Endometrial microvascular endothelial cells (primary cell): ENCODE measurements around the gene EVX2. TPM values are rescaled to one million over a fixed set of nuclear protein-coding genes. Genes with fewer than 3 reads are reported as not detected.

ENCODE experiments used
- in situ Hi-C: cut with HindIII; loops from 2 replicates; pipeline ENCODE4 v1.10.0; 2017; ENCODE audit warnings: low sequenced_read_pairs, low pct_unique_long_range_greater_than_20kb; ENCODE audit errors: inconsistent ontology term
- total RNA-seq: library from RNA; depleted of rRNA; stranded (reverse); fragments of >200 nt; gene quantifications from one replicate; pipeline ENCODE4 v1.2.3, GENCODE V29; 2015; ENCODE audit errors: inconsistent ontology term

Gene EVX2
- not detected for total RNA-seq

GRCh38 chr2:176083796-176084261 is at the start of gene EVX2:
Gene EVX2 (minus strand): TSS chr2:176083962. CDS start chr2:176083776, 186 bp downstream.
- in situ Hi-C loops, result no loop called here

GRCh38 chr2:176133389-176133788 is 49.6 kb upstream of the EVX2 start:
- in situ Hi-C loops, result no loop called here

GRCh38 chr2:176132205-176133171 is 48.7 kb upstream of the EVX2 start:
- in situ Hi-C loops, result no loop called here

GRCh38 chr2:176131848-176132158 is 48.0 kb upstream of the EVX2 start:
- in situ Hi-C loops, result no loop called here

GRCh38 chr2:176130957-176131847 is 47.4 kb upstream of the EVX2 start:
- in situ Hi-C loops, result no loop called here

GRCh38 chr2:176130147-176130956 is 46.6 kb upstream of the EVX2 start:
- in situ Hi-C loops, result no loop called here

- in situ Hi-C loops, result loop anchor here (10.0 kb wide), 1 partner anchor 1015 kb away; no protein-coding TSS in a partner anchor
Observed at GRCh38 chr2:176129813-176130146, 46.0 kb upstream of the EVX2 start.

- in situ Hi-C loops, result loop anchor here (10.0 kb wide), 1 partner anchor 1016 kb away; no protein-coding TSS in a partner anchor
Observed at GRCh38 chr2:176128982-176129796, 45.4 kb upstream of the EVX2 start, which contains the start of gene HOXD8. Gene HOXD8 (plus strand): TSS chr2:176129705. CDS start chr2:176130367, 662 bp downstream.

- in situ Hi-C loops, result loop anchor here (10.0 kb wide), 1 partner anchor 1016 kb away; no protein-coding TSS in a partner anchor
Observed at GRCh38 chr2:176128172-176128981, 44.6 kb upstream of the EVX2 start.

- in situ Hi-C loops, result loop anchor here (10.0 kb wide), 1 partner anchor 1017 kb away; no protein-coding TSS in a partner anchor
Observed at GRCh38 chr2:176127774-176128072, 44.0 kb upstream of the EVX2 start.

- in situ Hi-C loops, result loop anchor here (10.0 kb wide), 1 partner anchor 1018 kb away; no protein-coding TSS in a partner anchor
Observed at GRCh38 chr2:176126929-176127773, 43.4 kb upstream of the EVX2 start.

- in situ Hi-C loops, result loop anchor here (10.0 kb wide), 1 partner anchor 1019 kb away; no protein-coding TSS in a partner anchor
Observed at GRCh38 chr2:176125772-176126054, 42.0 kb upstream of the EVX2 start.

GRCh38 chr2:176124947-176125771 is 41.4 kb upstream of the EVX2 start:
- in situ Hi-C loops, result loop anchor here (10.0 kb wide), 1 partner anchor 1020 kb away; no protein-coding TSS in a partner anchor

- in situ Hi-C loops, result loop anchor here (10.0 kb wide), 1 partner anchor 1020 kb away; no protein-coding TSS in a partner anchor
Observed at GRCh38 chr2:176124110-176124946, 40.6 kb upstream of the EVX2 start.
